Epidermal melanocyte (primary cell): ENCODE data around the gene LAMA2.
A peak's percentile ranks its signal among the peaks of the same experiment; 100 is the strongest.

Experiments used
- DNase-seq: peaks from one replicate; pipeline ENCODE4 v3.0.0; 2011; ENCODE audit warnings: low spot score; ENCODE audit not compliant: insufficient read length

LAMA2 gene

DNA sequence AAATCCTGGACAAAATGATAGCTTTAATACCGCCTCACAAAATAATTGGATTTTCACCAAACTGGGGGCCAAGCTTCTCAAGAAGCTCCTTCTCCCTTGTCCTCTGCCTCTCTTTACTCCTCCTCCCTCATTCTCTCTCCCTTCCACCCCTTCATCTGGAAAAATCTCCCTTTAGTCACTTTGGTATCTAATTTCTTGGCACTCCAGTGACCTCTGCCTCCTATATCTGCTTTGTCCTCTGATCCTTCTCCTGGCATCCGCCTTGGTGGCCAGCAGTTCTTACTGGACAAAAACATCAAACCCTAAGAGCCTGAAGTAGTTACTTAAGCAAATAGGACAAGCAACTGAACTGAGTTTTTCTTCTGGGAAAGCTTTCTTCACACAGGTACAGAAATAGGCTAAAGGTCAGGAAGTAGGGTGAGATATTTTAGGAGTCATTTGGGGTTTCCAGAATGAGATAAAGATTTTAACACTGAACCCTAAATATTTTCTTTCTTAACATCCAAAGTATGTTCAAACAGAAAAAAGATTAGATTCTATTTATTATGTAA lies 606.4 kb downstream of the LAMA2 start:
- DNase-seq = no peak

DNA sequence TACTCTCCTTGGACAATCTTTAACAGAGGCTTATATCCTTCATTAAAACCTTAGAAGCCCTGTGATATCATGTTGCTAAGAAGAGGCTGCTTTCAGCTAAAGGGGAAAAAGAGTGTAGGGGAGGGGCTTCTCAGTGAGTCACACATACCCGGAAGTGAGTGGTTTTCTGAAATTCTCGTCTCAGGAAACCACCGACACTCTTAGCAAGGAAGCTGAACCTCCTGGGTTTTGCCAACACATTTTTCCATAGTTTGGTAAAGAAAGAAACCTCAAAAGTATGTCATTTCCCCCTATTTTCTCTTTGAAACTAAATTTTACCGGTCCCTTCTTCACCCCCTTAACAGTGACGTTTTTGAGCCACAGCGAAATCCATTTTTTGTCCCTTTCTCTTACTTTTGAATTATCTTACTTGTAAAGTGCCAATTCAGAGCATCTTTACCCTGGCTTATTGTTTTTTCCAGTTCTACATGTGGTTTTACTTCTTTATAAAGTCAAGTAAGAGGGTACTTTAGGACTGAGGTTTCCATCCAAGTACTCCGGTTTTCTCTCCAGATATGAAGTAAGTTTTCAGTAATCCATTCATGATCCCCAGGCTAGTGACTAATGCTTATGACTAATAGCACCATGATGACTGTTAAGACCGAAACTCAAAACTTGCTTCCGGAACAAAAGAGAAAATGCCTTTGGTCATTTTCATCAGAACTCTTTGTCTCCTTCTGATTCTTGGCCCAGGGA lies 607.8 kb downstream of the LAMA2 start:
- DNase-seq = peak; percentile 76

DNA sequence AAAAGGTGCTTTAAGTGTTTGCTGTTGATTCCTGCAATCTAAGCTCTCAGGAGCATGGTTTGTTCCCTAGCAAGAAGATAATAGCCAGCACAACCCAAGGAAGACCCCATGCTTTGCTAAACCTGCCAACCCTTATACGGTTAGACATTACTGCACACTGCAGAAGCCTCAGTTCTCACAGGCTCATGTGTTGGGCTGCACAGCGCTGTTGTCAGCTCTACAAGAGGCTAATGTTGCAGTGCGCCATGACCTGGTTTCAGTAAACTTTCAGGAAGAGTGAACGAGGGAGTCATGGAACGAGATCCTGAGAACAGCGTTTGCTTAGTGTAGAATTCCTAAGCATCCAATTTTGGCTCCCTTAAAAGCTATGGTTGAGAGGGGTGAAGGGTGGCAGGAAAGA lies 608.5 kb downstream of the LAMA2 start:
- no peak for DNase-seq

DNA sequence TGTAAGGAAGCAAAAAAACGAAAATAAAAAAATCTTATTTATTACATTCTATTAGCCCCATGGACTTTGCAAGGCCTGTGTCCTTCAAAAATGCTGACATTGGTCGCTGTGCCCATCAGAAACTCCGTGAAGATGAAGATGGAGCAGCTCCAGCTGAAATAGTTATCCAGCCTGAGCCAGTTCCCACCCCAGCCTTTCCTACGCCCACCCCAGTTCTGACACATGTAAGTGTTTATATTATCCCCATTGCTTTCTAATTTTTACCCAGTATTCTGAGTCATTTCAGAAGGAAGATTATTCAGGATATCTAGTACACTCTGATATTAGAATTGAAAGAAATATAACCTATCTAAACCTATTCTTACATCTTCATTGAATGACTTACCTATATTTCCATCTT lies 609.3 kb downstream of the LAMA2 start:
- no peak for DNase-seq

DNA sequence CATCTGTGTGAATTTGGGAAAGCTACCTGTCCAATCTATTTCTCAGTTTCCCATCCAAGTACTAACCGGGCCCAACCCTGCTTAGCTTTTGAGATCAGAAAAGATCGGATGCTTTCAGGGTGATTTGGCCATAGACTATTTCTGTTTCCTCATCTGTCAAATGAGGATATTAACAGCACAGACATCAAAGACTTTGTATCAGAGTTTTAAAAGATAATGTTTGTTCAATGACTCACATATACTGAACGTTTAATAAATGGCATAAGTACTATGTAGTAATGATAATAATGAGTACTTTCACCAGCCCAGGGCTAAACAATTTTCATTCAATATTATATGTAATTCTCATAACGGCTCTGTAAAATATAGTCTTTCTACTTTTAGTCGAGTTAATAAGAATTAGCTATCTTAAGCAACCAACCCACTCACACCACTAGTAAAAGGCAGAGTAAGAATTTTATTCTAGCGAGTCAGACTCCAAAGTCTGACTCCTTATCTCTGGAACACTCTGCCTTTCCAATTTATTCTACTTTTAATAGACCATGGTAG lies 610.5 kb downstream of the LAMA2 start:
- no peak for DNase-seq

DNA sequence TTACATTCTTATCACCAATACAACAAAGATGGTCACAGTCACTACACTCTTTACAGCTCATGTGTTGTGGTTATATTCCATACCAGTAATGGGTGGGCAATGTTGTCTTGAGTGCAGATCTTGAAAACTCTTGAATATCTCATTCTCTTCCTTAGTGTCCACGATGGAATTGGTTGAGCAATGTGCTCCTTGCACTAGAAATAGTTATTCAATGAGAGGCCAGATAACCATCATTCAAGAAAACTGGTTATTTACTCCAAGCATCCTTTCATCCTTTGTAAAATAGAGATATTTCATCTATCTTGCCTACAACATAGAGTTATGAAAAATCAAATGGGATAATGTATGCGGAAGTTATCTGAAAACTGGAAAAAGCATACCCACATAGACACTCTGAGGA lies 611.2 kb downstream of the LAMA2 start:
- no peak for DNase-seq

DNA sequence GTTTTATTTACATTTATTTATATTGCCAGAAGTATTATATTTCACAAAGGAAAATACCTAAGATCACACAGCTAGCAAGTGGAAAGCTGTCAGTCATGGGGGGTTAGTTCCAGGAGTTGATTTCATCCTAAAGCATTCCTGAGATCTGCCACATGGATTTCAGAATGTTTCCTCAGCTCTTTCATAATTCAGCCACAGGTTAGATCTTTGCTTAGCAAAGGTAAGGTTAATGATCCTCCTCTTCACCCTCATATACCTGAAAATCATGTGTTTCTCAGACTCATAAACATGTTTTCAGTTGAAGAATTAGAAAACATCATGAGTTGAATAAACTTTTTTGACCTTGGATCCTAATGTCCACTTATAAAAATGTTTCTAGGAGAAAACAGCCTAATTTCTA lies 611.6 kb downstream of the LAMA2 start:
- no peak for DNase-seq

DNA sequence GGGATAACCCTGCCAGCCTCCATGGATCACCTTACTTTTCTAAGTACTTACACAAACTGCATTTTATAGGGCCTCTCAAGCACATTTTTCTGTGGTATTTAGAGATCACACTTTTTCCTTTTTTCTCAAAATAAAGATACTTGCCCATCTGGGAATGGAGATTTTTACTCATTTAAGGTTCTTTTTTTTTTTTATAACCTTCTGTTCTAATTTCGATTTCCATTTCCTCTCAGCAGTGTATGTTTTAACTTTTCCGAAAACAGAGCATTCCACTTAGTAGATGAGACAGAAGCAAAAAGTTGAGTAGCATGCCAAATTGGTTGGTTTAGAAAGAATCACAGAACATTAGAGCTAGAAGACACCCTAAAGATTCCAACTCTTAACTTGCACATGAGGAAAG lies 612.7 kb downstream of the LAMA2 start:
- no peak for DNase-seq

DNA sequence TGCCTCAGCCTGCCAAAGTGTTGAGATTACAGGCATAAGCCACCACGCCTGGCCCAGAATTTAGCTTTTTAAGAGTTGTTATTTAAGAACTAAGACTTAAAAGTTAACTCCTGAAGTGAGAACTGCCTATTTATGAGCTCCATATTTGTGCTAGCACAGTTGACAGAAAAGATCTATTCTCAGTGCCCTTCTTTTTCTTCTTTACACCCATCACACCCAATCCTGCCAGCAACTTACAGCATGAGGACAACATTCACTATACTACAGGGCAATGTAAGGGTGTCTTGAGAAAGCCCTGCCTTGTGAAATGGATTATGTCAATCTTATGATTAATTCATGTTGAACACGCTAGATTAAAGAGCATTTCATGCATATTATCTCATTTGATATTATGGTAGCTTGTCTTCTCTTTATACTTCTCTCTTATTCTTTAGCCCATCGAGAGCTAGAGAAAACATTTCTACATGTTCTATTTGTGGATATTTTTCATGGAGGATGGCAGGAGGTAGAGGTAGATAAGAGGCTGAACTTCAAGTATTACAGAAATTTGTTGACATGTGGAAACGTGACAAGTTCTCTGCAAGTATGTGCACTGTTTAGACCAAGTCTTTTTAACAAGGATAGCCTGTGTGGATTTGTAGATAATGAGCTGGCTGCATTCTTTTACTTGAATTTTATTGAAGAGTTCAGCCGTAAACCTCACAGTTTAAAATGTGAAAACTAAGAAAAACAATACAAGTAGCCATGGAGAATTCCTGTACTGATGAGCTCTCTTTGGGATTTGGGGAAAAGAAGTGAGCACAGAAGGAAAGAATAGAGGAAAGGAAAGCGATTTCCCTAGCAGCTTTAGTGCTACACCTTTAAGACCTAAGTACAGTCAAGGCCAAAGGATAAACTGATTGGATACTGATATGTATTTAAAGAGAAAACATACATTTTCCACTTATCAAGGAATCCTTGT lies 614.8 kb downstream of the LAMA2 start:
- no peak for DNase-seq

DNA sequence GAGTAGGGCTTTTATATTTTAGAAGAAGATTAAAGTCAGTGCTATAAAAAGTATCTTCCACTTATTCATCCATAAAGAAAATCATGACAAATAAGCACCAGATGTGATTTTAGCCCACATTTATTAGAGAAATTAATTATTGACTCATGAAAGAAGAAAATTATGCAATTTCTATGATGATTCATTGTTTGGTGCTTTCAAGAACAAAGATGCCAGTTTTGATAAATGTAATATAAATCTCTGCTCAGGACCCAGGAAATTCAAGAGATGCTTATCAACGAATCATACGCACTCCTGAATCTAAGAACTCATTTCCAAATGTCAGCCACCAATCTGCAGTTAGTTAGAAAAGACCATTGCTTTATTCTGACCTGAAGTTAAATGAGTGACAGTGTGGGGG lies 615.6 kb downstream of the LAMA2 start:
- no peak for DNase-seq

DNA sequence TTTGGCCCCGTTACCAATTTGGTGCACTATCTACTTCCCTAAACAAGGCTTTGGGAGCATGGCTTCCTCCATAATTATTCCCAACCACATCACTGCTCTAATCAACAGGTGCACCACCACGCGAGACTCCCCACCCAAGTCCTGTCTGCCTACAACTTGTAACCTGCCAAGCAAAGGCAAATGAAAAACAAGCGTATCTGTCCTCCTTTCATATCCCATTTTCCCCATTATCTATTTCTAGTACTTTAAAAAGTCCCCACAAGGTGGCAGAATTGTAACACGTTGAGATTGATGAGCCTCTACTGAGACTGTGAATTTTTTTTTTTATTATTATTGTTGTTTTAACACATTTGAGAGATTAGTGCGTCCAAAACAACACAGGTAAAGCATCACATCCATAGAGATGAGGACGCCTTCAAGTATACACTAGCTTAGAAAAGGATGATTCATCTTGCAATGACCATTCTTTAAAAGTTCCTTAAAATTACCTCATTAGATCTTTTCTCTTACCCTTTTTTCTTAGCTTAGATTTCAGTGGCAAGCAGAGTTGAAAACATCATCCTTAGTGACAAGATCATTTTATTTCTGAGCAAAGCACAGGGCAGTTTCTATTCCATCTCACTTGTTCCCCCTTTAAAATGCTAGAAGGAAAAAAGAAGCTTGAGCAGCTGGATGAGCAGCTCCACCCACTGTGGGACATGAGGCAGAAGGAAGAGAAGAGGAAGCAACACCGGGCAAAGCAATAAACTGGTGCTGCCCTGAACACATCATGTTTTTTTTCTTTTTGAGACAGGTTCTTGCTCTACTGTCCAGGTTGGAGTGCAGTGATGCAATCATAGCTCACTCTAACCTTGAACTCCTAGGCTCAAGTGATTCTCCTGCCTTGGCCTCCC lies 616.3 kb downstream of the LAMA2 start:
- no peak for DNase-seq

DNA sequence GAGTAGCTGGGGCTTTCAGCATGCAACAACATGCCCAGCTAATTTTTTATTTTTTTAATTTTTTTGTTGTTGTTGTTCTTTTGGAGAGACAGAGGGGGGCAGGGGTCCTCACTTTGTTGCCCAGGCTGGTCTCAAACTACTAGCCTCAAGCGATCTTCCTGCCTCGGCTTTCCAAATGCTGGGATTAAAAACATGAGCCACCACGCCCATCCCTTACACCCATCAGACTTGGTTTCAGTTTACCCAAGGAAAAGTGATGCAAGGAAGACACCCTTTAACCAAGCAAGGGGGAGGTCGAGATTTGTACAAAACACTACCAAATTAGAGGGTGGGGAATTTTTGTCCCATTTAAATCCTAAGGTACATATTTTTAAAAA lies 616.9 kb downstream of the LAMA2 start:
- DNase-seq = no peak

DNA sequence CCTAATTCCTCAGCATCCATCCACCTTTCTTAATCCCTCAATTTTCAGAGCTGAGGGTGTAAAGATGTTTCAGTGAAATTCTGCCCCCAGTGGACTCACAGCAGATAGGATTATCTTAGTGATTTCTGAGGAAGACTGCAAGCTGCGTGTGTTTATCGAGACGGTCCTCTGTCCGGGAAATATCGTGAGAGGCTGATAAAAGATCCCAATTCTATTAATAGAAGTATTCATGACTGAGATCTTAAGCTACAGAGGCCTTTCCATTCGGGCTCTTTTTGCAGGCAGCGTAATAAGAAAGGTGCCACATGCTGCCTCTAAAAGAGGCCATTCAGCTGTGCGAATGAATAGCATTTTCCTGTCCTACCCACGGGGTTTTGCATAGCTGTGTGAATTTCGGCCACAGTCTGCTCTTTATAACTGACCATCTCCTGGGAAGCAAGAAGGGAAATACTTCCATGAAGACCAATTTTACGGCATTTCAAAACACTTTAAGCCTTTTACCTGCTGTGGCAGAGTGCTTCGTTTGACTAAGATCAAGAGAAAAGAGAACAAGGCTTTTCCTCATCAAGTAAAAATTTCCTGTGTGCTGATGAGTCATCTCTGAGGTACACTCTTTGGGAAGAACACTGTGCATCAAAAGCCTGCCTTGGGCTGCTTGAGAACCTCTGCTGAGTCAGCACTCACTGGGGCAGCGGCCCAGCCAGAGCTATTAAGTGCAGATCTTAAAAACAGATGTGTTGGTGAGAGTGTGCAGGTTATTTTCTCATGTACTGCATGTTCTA lies 618.2 kb downstream of the LAMA2 start:
- peak; percentile 27 for DNase-seq

DNA sequence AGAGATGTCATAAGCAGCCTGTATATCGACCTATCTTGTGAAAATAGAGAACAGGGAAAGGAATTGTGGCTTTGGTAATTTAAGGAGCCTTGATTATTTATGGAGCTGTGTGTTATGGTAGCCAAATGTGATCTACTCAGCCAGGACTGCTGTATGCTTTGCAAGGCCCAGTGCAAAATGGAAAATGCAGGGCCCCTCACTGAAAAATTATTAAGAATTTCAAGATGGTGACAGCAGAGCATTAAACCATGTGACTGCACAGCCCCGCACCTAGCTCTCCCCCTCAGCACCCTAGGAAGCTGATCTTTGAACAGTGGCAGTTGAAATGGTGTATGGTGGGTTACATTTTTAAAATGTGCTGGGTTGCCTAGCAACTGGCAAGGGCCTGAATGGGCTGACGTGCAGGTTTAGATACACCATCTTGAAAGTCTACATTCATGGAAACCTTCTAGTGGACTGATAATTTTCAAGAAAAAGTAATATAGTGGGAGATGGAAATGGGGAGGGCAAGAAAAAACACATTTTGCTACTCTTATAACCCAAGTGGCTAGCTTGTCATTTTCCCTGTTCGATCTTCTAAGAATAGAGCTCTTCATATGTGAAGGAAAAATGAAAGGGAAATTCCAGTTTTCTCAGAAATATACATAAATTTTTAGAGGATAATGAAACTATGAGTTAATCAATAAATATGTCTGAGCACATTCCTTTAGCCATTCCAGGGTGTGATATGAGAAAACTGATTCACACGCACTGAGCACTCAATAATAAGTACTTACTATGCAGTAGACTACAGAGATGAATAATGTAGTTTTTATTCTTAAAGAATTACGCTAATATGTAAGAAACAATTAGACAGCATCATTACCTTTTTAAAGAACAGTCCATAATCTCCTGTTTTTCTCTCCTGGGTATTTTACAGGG lies 619.1 kb downstream of the LAMA2 start:
- DNase-seq = no peak

DNA sequence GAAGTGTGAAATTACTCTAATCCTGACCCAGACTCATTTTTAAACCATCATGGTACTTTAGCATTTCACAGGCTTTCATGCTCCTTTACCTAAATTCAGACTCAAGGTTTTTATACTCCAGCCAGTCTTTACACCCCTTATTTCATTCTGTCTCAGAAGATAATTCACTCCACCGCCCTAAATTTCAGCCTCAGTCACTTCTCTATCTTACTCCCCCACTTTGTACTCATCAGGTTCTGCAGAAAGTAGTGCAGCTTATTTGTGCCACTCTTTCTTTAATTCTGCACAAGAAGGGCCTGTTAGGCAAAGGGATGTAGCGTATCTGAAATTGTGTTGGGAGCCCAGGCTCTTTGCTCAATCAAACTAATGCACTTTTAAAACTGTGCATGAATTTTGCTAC lies 621.5 kb downstream of the LAMA2 start:
- DNase-seq = no peak

DNA sequence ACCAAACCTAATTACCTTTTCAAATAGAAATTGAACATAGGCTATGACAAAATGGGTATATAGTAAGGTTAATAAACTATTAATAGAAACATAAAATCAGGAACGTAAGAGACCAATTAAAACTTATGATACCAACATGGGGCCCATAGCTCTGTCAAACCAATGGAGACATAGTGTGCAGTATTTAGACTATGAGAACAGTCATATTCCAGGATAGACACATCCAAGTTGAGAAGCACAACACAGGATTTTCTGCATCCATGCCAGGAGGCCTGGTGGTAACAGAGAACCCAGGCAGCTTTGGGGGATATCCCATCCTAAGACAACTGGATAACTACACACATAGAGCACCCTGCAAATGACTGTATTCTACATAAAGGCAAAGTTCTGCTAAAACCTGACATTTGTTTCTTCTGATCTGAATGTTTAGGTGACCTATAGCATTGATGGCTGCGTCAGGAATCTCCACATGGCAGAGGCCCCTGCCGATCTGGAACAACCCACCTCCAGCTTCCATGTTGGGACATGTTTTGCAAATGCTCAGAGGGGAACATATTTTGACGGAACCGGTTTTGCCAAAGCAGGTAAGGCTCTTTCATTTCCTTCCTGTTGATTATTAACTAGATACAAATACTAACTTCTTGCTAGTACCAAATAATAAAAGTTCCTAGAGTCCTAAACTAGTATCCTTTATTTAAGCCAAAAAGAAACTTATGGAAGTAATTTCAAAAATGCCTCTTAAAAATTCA lies 624.3 kb downstream of the LAMA2 start:
- DNase-seq = no peak

DNA sequence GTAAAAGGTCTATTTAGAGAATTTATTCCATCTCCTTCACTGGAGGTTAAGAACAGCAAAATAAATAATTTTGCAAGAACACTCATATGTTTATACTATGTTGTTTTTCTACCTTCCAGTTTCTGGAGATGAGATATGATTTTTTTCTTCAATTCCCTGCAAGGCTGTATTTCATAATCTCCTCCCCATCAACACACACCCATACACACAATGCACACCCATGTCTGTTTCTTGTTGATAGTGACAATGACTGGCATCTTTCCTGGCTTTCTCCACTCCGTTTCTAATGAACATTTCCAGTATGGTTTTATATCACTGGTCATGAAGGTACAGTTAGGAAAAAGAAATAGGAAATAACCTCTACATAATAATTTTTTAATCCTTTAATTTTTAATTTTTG lies 624.9 kb downstream of the LAMA2 start:
- DNase-seq = no peak

DNA sequence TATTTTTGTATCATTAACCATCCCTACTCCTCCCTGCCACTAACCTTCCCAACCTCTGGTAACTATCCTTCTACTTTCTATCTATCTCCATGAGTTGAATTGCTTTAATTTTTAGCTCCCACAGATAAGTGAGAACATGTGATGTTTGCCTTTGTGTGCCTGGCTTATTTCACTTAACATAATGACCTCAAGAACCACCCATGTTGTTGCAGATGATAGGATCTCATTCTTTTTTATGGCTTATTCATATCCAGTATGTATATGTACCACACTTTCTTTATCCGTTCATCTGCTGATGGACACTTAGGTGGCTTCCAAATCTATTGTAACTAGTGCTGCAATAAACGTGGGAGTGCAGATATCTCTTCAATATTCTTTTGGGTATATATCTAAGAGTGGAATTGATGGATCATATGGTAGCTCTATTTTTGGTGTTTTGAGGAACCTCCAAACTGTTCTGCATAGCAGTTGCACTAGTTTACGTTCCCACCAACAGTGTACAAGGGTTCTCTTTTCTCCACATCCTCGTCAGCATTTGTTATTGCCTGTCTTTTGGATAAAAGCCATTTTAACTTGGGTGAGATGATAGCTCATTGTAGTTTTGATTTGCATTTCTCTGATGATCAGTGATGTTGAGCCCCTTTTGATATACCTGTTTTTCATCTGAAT lies 625.7 kb downstream of the LAMA2 start:
- DNase-seq = no peak
